Dedifferentiated amniotic fluid mesenchymal stem cell (primary cell): ENCODE results near the gene SFXN3.

Experiments used
- DNase-seq: peaks from one replicate; pipeline ENCODE4 v3.0.0-alpha.2; 2016; ENCODE audit errors: extremely low spot score

Gene SFXN3

GRCh38 chr10:101056365-101057151 lies 25.5 kb downstream of the SFXN3 start:
- no peak for DNase-seq

- DNase-seq: peak; percentile 96
These were observed 29.3 kb downstream of the SFXN3 start for GRCh38 chr10:101060036-101060950.

- peak; percentile 85 for DNase-seq
These were observed 30.1 kb downstream of the SFXN3 start for GRCh38 chr10:101060951-101061623.

GRCh38 chr10:101061624-101062231 lies 30.7 kb downstream of the SFXN3 start, which contains the start of gene KAZALD1:
Gene KAZALD1 (plus strand): TSS chr10:101061989. CDS start chr10:101062593, 604 bp downstream.
- peak; percentile 64 for DNase-seq

GRCh38 chr10:101062232-101063049 lies 31.4 kb downstream of the SFXN3 start:
- no peak for DNase-seq

GRCh38 chr10:101063050-101063525 lies 32.1 kb downstream of the SFXN3 start:
- no peak for DNase-seq

- no peak for DNase-seq
These were observed 32.7 kb downstream of the SFXN3 start for GRCh38 chr10:101063548-101064414.

- no peak for DNase-seq
These were observed 33.5 kb downstream of the SFXN3 start for GRCh38 chr10:101064415-101065030.

GRCh38 chr10:101065481-101066145 lies 34.6 kb downstream of the SFXN3 start:
- no peak for DNase-seq

GRCh38 chr10:101066146-101066895 lies 35.3 kb downstream of the SFXN3 start:
- DNase-seq: peak; percentile 49

GRCh38 chr10:101066896-101067355 lies 35.9 kb downstream of the SFXN3 start:
- DNase-seq: no peak

- DNase-seq: peak; percentile 85
These were observed 36.5 kb downstream of the SFXN3 start for GRCh38 chr10:101067356-101068083.

GRCh38 chr10:101069441-101069840 lies 38.4 kb downstream of the SFXN3 start:
- no peak for DNase-seq

GRCh38 chr10:101070098-101070497 lies 39.1 kb downstream of the SFXN3 start:
- no peak for DNase-seq

- DNase-seq: no peak
These were observed 40.3 kb downstream of the SFXN3 start for GRCh38 chr10:101071267-101071884.

- DNase-seq: no peak
These were observed 40.9 kb downstream of the SFXN3 start for GRCh38 chr10:101071885-101072433.
